Testis (tissue), 3 donors: ENCODE data around the gene BAX. TPM values are rescaled to one million over a fixed set of nuclear protein-coding genes. Genes with fewer than 3 reads are reported as not detected.
"Not testable (repeated sequence)": the region's sequence is repeated elsewhere in the genome, so short reads cannot be mapped to it uniquely, and the experiment has no call there.

Source experiments
- DNase-seq: peaks from one replicate; pipeline ENCODE4 v3.0.0-alpha.2; 2019
- H3K27ac ChIP-seq, 2 donors: fragments of 200-600 bp; sonication (generic); one replicate each; pipeline ENCODE4 v1.5.1; 2019
- H3K27me3 ChIP-seq: fragments of 200-600 bp; sonication (generic); one replicate; pipeline ENCODE4 v1.5.1; 2019
- H3K36me3 ChIP-seq: fragments of 200-600 bp; sonication (generic); one replicate; pipeline ENCODE4 v1.5.1; 2017; ENCODE audit warnings: low read depth; ENCODE audit errors: missing control alignments
- H3K4me1 ChIP-seq: fragments of 200-600 bp; sonication (generic); one replicate; pipeline ENCODE4 v1.5.1; 2019
- H3K4me3 ChIP-seq, 2 donors: fragments of 200-600 bp; sonication (generic); one replicate each; pipeline ENCODE4 v1.5.1; 2017 to 2019
- H3K9me3 ChIP-seq: fragments of 200-600 bp; sonication (generic); one replicate; pipeline ENCODE4 v1.5.1; 2017
- CTCF ChIP-seq, 3 experiments: fragments of 450-650 bp in 2 of 3; fragments of 200-600 bp in 1 of 3; sonication (generic) in 1 of 3; IDR thresholded peaks; one replicate each; pipeline ENCODE4 v1.5.1; 2016 to 2019; ENCODE audit warnings: antibody characterized with exemption in 3 of 3, mild to moderate bottlenecking in 2 of 3, moderate library complexity in 1 of 3
- POLR2A ChIP-seq: fragments of 450-650 bp; IDR thresholded peaks from one replicate; pipeline ENCODE4 v1.6.1; 2017; ENCODE audit warnings: antibody characterized with exemption, mild to moderate bottlenecking, moderate library complexity
- WGBS, 2 donors: methylation state at CpG; one replicate each; pipeline ENCODE4 v1.1.5; 2018; 5-methylcytosine and 5-hydroxymethylcytosine counted together
- intact Hi-C: fragments of 100-400 bp; cut with DNase I; formaldehyde crosslinking; loops from one replicate; pipeline ENCODE4 v1.15.1; 2023; ENCODE audit warnings: low total_unique reads
- polyA plus RNA-seq: library from polyadenylated mRNA; stranded (reverse); fragments of 350-450 nt; fragmentation: Illumina TruSeq; extraction: RNeasy Lipid Tissue Mini Kit (QIAGEN cat#74804); gene quantifications from one replicate; pipeline ENCODE4 v1.2.3, GENCODE V29; 2014; ENCODE audit warnings: low read depth, low replicate concordance; ENCODE audit not compliant: insufficient read depth
- total RNA-seq, 2 donors: library from RNA; depleted of rRNA; stranded (reverse); fragments of >200 nt; gene quantifications; one replicate each; pipeline ENCODE4 v1.2.3, GENCODE V29; 2016

The BAX gene
- total and polyA plus RNA-seq, 3 donors from 2014 or later: 48.7 to 52.1 (median 50.1) TPM

- peak; percentile 75 for DNase-seq
- Histone ChIP-seq H3K4me1 (no peaks in the 10 kb centered on the region), H3K36me3 (no peaks in the 10 kb centered on the region), H3K9me3 (no peaks in the 10 kb centered on the region), H3K27ac (no peak overlapping the region), H3K4me3 (peak overlapping the region; percentile 4 to 7), H3K27me3 (no peaks in the 10 kb centered on the region)
- 64 to 78% methylated on average over 16 to 18 of the region's 18 CpGs for WGBS, 2 donors
- intact Hi-C loops: no loop called here
- TF ChIP-seq POLR2A: no peak
- no peak for TF ChIP-seq CTCF (IDR thresholded peaks at IDR 0.05)
Measured at GRCh38 chr19:48918801-48919247, 35.9 kb upstream of the BAX start.

- DNase-seq, intact Hi-C loops, H3K36me3 ChIP-seq, H3K27ac ChIP-seq, H3K4me1 ChIP-seq, H3K9me3 ChIP-seq, H3K27me3 ChIP-seq: not testable (repeated sequence)
- H3K4me3 ChIP-seq: peak overlapping the region; percentile 4 to 7
- WGBS, 2 donors: 60 to 80% methylated on average over 7 to 8 of the region's 8 CpGs
Measured at GRCh38 chr19:48919271-48919670, 35.4 kb upstream of the BAX start.

- Histone ChIP-seq H3K4me3 (no peak overlapping the region), H3K27ac (no peak overlapping the region), H3K36me3 (no peaks in the 10 kb centered on the region), H3K27me3 (no peaks in the 10 kb centered on the region), H3K9me3 (no peaks in the 10 kb centered on the region), H3K4me1 (no peaks in the 10 kb centered on the region)
- no peak for TF ChIP-seq POLR2A
- 85% methylated on average over 9 to 10 of the region's 10 CpGs for WGBS, 2 donors
- intact Hi-C loops: no loop called here
- no peak for DNase-seq
Measured at GRCh38 chr19:48920949-48921348, 33.7 kb upstream of the BAX start.

GRCh38 chr19:48921721-48922500 lies 32.8 kb upstream of the BAX start:
- Histone ChIP-seq H3K27ac (no peak overlapping the region), H3K9me3 (no peaks in the 10 kb centered on the region), H3K36me3 (no peaks in the 10 kb centered on the region), H3K4me1 (no peaks in the 10 kb centered on the region), H3K27me3 (no peaks in the 10 kb centered on the region), H3K4me3 (no peak overlapping the region)
- intact Hi-C loops: no loop called here
- no peak for DNase-seq
- WGBS, 2 donors: 89 to 93% methylated on average over 9 to 11 of the region's 12 CpGs
- TF ChIP-seq CTCF (IDR thresholded peaks at IDR 0.05): no peak
- no peak for TF ChIP-seq POLR2A

GRCh38 chr19:48922548-48923490 lies 31.9 kb upstream of the BAX start:
- DNase-seq: no peak
- Histone ChIP-seq H3K4me3 (no peak overlapping the region), H3K9me3 (no peaks in the 10 kb centered on the region), H3K27ac (no peak overlapping the region), H3K4me1 (no peaks in the 10 kb centered on the region), H3K36me3 (no peaks in the 10 kb centered on the region), H3K27me3 (no peaks in the 10 kb centered on the region)
- TF ChIP-seq POLR2A: no peak
- TF ChIP-seq CTCF (IDR thresholded peaks at IDR 0.05): no peak
- 87 to 95% methylated on average over 13 to 17 of the region's 18 CpGs for whole genome bisulfite sequencing, 2 donors
- intact Hi-C loops: no loop called here
